Middle frontal gyrus (tissue), 1 donor: ENCODE results near the gene RALGAPB.
"Not testable (repeated sequence)": the region's sequence is repeated elsewhere in the genome, so short reads cannot be mapped to it uniquely, and the experiment has no call there.

Experiments used
- DNase-seq: peaks from one replicate; pipeline ENCODE4 v3.0.0-alpha.2; 2015; ENCODE audit warnings: low spot score; ENCODE audit errors: extremely low spot score

RALGAPB gene

GRCh38 chr20:38472513-38473366 is at the start of gene RALGAPB:
Gene RALGAPB (plus strand): TSS chr20:38472843. CDS start chr20:38488433, 15,590 bp downstream.
- peak; percentile 96 for DNase-seq

GRCh38 chr20:38423541-38423940 is 49.1 kb upstream of the RALGAPB start:
- DNase-seq: no peak

GRCh38 chr20:38424401-38424800 is 48.2 kb upstream of the RALGAPB start:
- DNase-seq: no peak

GRCh38 chr20:38426006-38426897 is 46.4 kb upstream of the RALGAPB start:
- DNase-seq: no peak

- DNase-seq: no peak
These were observed 45.0 kb upstream of the RALGAPB start for GRCh38 chr20:38427655-38428023.

- DNase-seq: no peak
These were observed 43.8 kb upstream of the RALGAPB start for GRCh38 chr20:38428800-38429199.

- DNase-seq: no peak
These were observed 43.3 kb upstream of the RALGAPB start for GRCh38 chr20:38429301-38429700.

- DNase-seq: no peak
These were observed 41.8 kb upstream of the RALGAPB start for GRCh38 chr20:38430679-38431325.

GRCh38 chr20:38432292-38432691 is 40.4 kb upstream of the RALGAPB start:
- no peak for DNase-seq

GRCh38 chr20:38432870-38433269 is 39.8 kb upstream of the RALGAPB start:
- not testable (repeated sequence) for DNase-seq

- DNase-seq: no peak
These were observed 39.2 kb upstream of the RALGAPB start for GRCh38 chr20:38433304-38433972.

GRCh38 chr20:38434301-38434741 is 38.3 kb upstream of the RALGAPB start:
- DNase-seq: no peak

- peak; percentile 80 for DNase-seq
These were observed 37.7 kb upstream of the RALGAPB start, which contains the start of gene SNHG17 for GRCh38 chr20:38434770-38435554. Gene SNHG17 (minus strand): TSS chr20:38435328.

- no peak for DNase-seq
These were observed 37.1 kb upstream of the RALGAPB start for GRCh38 chr20:38435555-38435939.

GRCh38 chr20:38437796-38438195 is 34.8 kb upstream of the RALGAPB start:
- DNase-seq: no peak

- DNase-seq: not testable (repeated sequence)
These were observed 31.5 kb upstream of the RALGAPB start for GRCh38 chr20:38441110-38441509.

- DNase-seq: no peak
These were observed 30.7 kb upstream of the RALGAPB start for GRCh38 chr20:38441916-38442315.

- DNase-seq: no peak
These were observed 27.3 kb upstream of the RALGAPB start for GRCh38 chr20:38445381-38445796.

GRCh38 chr20:38445901-38446425 is 26.7 kb upstream of the RALGAPB start:
- DNase-seq: no peak
